ENCODE data around the gene ZNF77. TPM values are rescaled to one million over a fixed set of nuclear protein-coding genes. Genes with fewer than 3 reads are reported as not detected.
"Not testable (repeated sequence)": the region's sequence is repeated elsewhere in the genome, so short reads cannot be mapped to it uniquely, and the experiment has no call there.

ZNF77 gene
- total and polyA plus RNA-seq, 8 donors: 1.3 to 3.4 (median 2.0) TPM

DNA sequence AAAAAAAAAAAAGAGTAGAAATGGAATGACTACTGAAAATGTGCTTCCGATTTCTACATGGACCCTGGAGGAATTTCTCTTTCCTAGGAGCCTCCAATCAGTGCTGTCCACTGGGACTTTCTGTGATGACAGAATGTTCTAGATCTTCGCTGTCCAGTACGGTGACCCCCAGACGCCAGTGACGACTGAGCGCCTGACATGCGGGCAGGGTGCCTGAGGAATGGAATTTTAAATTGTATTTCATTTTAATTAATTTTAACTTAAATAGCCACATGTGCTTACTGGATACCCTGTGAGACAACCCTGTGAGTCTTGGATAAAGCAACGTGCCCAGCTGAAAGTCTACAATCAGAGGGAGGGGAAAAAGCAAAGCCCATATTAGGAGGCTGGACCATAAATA, 28.5 kb upstream of the ZNF77 start:
- intact Hi-C loops (cut with DNase I): no loop called here
- no peak for DNase-seq
- Histone ChIP-seq H3K27ac (no peak overlapping the region), H3K9me3 (no peaks in the 10 kb centered on the region), H3K27me3 (no peaks in the 10 kb centered on the region), H3K4me1 (peaks cover 13 to 24% (median 13%) of the 10 kb centered on the region in 3 donors), H3K36me3 (no peaks in the 10 kb centered on the region), H3K4me3 (no peak overlapping the region)
- WGBS, 2 donors: 63 to 70% methylated on average over 8 of the region's 8 CpGs
- FAIRE-seq: no peak
- no peak for ATAC-seq
- TF ChIP-seq, protein P1, sequence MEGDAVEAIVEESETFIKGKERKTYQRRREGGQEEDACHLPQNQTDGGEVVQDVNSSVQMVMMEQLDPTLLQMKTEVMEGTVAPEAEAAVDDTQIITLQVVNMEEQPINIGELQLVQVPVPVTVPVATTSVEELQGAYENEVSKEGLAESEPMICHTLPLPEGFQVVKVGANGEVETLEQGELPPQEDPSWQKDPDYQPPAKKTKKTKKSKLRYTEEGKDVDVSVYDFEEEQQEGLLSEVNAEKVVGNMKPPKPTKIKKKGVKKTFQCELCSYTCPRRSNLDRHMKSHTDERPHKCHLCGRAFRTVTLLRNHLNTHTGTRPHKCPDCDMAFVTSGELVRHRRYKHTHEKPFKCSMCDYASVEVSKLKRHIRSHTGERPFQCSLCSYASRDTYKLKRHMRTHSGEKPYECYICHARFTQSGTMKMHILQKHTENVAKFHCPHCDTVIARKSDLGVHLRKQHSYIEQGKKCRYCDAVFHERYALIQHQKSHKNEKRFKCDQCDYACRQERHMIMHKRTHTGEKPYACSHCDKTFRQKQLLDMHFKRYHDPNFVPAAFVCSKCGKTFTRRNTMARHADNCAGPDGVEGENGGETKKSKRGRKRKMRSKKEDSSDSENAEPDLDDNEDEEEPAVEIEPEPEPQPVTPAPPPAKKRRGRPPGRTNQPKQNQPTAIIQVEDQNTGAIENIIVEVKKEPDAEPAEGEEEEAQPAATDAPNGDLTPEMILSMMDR (IDR thresholded peaks at IDR 0.05): no peak

- Histone ChIP-seq H3K9me3 (no peaks in the 10 kb centered on the region), H3K27me3 (no peaks in the 10 kb centered on the region), H3K4me3 (no peak overlapping the region), H3K36me3 (no peaks in the 10 kb centered on the region), H3K27ac (no peak overlapping the region), H3K4me1 (peaks cover 0 to 11% (median 0%) of the 10 kb centered on the region in 3 donors)
- DNase-seq: no peak
- intact Hi-C loops (cut with DNase I): no loop called here
- ATAC-seq: peak in 1 of 4 donors; percentile 7
- 73 to 82% methylated on average over 9 of the region's 9 CpGs for WGBS, 2 donors
- no peak for FAIRE-seq
- TF ChIP-seq, protein P1 (IDR thresholded peaks at IDR 0.05): no peak
Measured at GRCh38 chr19:2970201-2970835, 25.5 kb upstream of the ZNF77 start.

DNA sequence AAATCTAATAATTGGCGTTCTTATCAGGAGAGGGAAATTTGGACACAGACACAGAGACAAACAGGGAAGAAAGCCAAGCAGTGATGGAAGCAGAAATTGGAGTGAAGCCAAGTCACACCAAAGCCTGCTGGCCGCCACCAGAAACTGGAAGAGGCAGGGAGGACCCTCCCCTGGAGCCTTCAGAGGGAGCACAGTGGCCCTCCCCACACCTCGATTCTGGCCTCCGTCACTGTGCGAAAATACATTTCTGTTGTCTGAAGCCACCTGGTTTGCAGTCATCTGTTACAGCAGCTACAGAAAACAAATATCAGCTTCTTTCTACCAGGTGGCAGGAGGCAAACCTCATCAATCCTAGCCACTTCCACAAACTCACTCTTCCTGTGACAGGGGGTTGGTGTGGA, 24.3 kb upstream of the ZNF77 start:
- no peak for FAIRE-seq
- intact Hi-C loops (cut with DNase I): loop anchor here in 1 of 3 donors (10.0 kb wide), 1 partner anchor 136 kb away; no protein-coding TSS in a partner anchor
- TF ChIP-seq, protein P1 (IDR thresholded peaks at IDR 0.05): no peak
- H3K36me3 ChIP-seq: no peaks in the 10 kb centered on the region
- H3K9me3 ChIP-seq: no peaks in the 10 kb centered on the region
- no peaks in the 10 kb centered on the region for H3K27me3 ChIP-seq
- peak overlapping the region; percentile 22 to 79 (median 60) for H3K27ac ChIP-seq
- DNase-seq: peak in 5 of 6 donors; percentile 78 to 90 (median 84)
- WGBS, 2 donors: 0 to 6% methylated on average over 5 of the region's 5 CpGs
- H3K4me1 ChIP-seq: peaks cover 0 to 11% (median 0%) of the 10 kb centered on the region in 3 donors
- H3K4me3 ChIP-seq: no peak overlapping the region
- ATAC-seq: peak; percentile 87 to 95 (median 91)

DNA sequence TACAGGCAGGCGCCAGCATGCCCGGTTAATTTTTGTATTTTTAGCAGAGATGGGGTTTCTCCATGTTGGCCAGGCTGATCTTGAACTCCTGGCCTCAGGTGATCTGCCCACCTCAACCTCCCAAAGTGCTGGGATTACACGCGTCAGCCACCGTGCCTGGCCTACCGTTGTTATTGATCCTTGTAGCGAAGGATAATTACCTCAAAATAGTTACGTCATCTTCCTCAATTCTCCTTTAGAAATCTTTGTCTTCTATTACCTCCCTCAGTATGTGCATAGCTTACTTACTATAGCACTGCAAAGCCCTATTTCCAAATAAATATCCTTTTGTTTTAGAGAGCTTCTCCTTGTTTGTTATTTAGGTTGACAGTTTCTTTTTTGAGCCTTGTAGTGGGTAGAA, 23.2 kb upstream of the ZNF77 start:
- no peak overlapping the region for H3K27ac ChIP-seq
- H3K36me3 ChIP-seq: no peaks in the 10 kb centered on the region
- WGBS, 2 donors: 64 to 73% methylated on average over 8 of the region's 8 CpGs
- H3K9me3 ChIP-seq: no peaks in the 10 kb centered on the region
- intact Hi-C loops (cut with DNase I): loop anchor here in 1 of 3 donors (10.0 kb wide), 1 partner anchor 137 kb away; no protein-coding TSS in a partner anchor
- ATAC-seq (no peak), FAIRE-seq (no peak), DNase-seq (no peak)
- H3K4me1 ChIP-seq: peaks cover 0 to 11% (median 0%) of the 10 kb centered on the region in 3 donors
- H3K27me3 ChIP-seq: no peaks in the 10 kb centered on the region
- H3K4me3 ChIP-seq: no peak overlapping the region
- TF ChIP-seq, protein P1 (IDR thresholded peaks at IDR 0.05): no peak

DNA sequence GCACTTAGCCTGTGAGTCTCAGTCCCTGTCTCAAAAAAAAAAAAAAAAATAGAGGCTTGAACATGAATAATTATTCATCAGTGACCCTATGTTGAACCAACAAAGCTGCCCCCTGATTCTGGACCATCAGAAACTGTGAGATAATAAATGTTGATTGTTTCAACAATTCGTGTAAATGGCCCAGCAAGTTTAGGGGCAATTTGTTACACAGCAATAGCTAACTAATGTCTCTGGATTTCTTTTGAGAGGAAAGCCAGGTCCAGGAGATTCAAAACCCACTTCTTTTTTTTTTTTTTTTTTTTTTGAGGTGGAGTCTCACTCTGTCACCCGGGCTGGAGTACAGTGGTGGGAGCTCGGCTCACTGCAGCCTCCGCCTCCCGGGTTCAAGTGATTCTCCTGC, 20.1 kb upstream of the ZNF77 start:
- ATAC-seq (no peak), FAIRE-seq (no peak), DNase-seq (no peak)
- Histone ChIP-seq H3K9me3 (no peaks in the 10 kb centered on the region), H3K27me3 (no peaks in the 10 kb centered on the region), H3K4me1 (peaks cover 0 to 11% (median 0%) of the 10 kb centered on the region in 3 donors), H3K36me3 (no peaks in the 10 kb centered on the region), H3K27ac (no peak overlapping the region), H3K4me3 (no peak overlapping the region)
- TF ChIP-seq, protein P1 (IDR thresholded peaks at IDR 0.05): no peak
- intact Hi-C loops (cut with DNase I): loop anchor here in 2 of 3 donors (5.0 to 10.0 kb wide), 2 partner anchors 140 to 142 kb away; no protein-coding TSS in a partner anchor
- WGBS, 2 donors: 92 to 95% methylated on average over 5 of the region's 5 CpGs

GRCh38 chr19:2963631-2964030, 18.9 kb upstream of the ZNF77 start:
- FAIRE-seq, DNase-seq: not testable (repeated sequence)

More at GRCh38 chr19:2963631-2964030, 18.9 kb upstream of the ZNF77 start:
- not testable (repeated sequence) for H3K4me3 ChIP-seq, H3K36me3 ChIP-seq, H3K27ac ChIP-seq, ATAC-seq, H3K4me1 ChIP-seq, H3K9me3 ChIP-seq, H3K27me3 ChIP-seq
- 73 to 85% methylated on average over 12 of the region's 12 CpGs for WGBS, 2 donors
- intact Hi-C loops (cut with DNase I): loop anchor here in 2 of 3 donors (5.0 to 10.0 kb wide), 2 partner anchors 141 to 144 kb away; no protein-coding TSS in a partner anchor
